ENCODE results near the gene PARS2. TPM values are rescaled to one million over a fixed set of nuclear protein-coding genes. Genes with fewer than 3 reads are reported as not detected.

Gene PARS2
- total and polyA plus RNA-seq, 2 of the 4 experiments (the other 2 are of a cell fraction), result 3.4 to 6.3 TPM

- ChIA-PET CTCF (no interaction called here), POLR2A (ENCODE audit: unreplicated experiment) (no interaction called here)
- dilution Hi-C loops (cut with HindIII; ENCODE audit: low sequenced_read_pairs, unreplicated experiment) (no loop called here), in situ Hi-C loops (cut with MboI; ENCODE audit: low sequenced_read_pairs) (no loop called here), intact Hi-C loops (cut with micrococcal nuclease) (no loop called here)
- no peak overlapping the region for H4K91ac ChIP-seq (ENCODE audit: insufficient read depth, low read depth, low read length)
- H2BK15ac ChIP-seq (ENCODE audit: low read depth, low read length), result no peak overlapping the region
- no CpG with 5 or more reads among the region's 3 CpGs for whole genome bisulfite sequencing, 2 experiments (ENCODE audit: extremely low coverage in 2 of 2, insufficient read length in 1 of 2)
- no peak overlapping the region for H3K27ac ChIP-seq (ENCODE audit: insufficient read depth, low read length)
- H4K20me1 ChIP-seq (ENCODE audit: insufficient read depth, low read length), result no peaks in the 10 kb centered on the region
- no peak overlapping the region for H3K18ac ChIP-seq (ENCODE audit: low read depth, low read length)
- no peak overlapping the region for H3K9ac ChIP-seq (ENCODE audit: low read depth, low read length)
- H4K5ac ChIP-seq (ENCODE audit: low read depth, low read length), result no peak overlapping the region
- TF ChIP-seq CEBPB (IDR thresholded peaks at IDR 0.05; ENCODE audit: low read depth, low read length), result no peak
- no peak for TF ChIP-seq MAZ (IDR thresholded peaks at IDR 0.05; ENCODE audit: borderline replicate concordance, low read depth, low read length)
- no peak for TF ChIP-seq BHLHE40 (IDR thresholded peaks at IDR 0.05; ENCODE audit: low read depth, low read length)
- TF ChIP-seq SMC3 (IDR thresholded peaks at IDR 0.05; ENCODE audit: low read depth, low read length), result no peak
- no peak for TF ChIP-seq POLR2A (IDR thresholded peaks at IDR 0.05; ENCODE audit: low read depth, low read length)
- TF ChIP-seq MAFK (IDR thresholded peaks at IDR 0.05; ENCODE audit: low read depth, low read length), result no peak
- TF ChIP-seq CTCF (conservative IDR thresholded peaks at IDR 0.05; ENCODE audit: low read depth, low read length), result no peak
- no peak for TF ChIP-seq CHD1 (IDR thresholded peaks at IDR 0.05; ENCODE audit: low read depth, low read length)
- TF ChIP-seq RAD21 (IDR thresholded peaks at IDR 0.05; ENCODE audit: low read length), result no peak
- TF ChIP-seq FOS (IDR thresholded peaks at IDR 0.05; ENCODE audit: low read depth, low read length), result no peak
- TF ChIP-seq RCOR1 (IDR thresholded peaks at IDR 0.05; ENCODE audit: insufficient replicate concordance, low read length), result no peak
- TF ChIP-seq NFE2L2 (IDR thresholded peaks at IDR 0.05; ENCODE audit: low read depth, low read length), result no peak
- no peak for TF ChIP-seq RFX5 (IDR thresholded peaks at IDR 0.05; ENCODE audit: low read depth, low read length)
- no peak overlapping the region for H3K56ac ChIP-seq (ENCODE audit: extremely low read depth, insufficient read depth, low read length)
- no peak overlapping the region for H3K14ac ChIP-seq (replicated peaks; ENCODE audit: low read depth, low read length)
- H2AFZ ChIP-seq (replicated peaks; ENCODE audit: low read length, poor library complexity), result peak overlapping the region; percentile 14
- no peak overlapping the region for H2AK5ac ChIP-seq (ENCODE audit: low read depth, low read length)
- H3K9me3 ChIP-seq (ENCODE audit: control insufficient read depth, insufficient read depth, low read length), result no peaks in the 10 kb centered on the region
- H3K79me1 ChIP-seq (ENCODE audit: low read depth in 1 of 2, low read length in 2 of 2), result no peaks in the 10 kb centered on the region
- no TSS peak for BruUV-seq (replicated peaks)
- H3K4me3 ChIP-seq (ENCODE audit: insufficient read depth, low read depth, low read length), result no peak overlapping the region
- DNase-seq, result no peak
- H3K4me1 ChIP-seq (ENCODE audit: control insufficient read depth, insufficient read depth, low read length), result no peaks in the 10 kb centered on the region; the same call in 1 of the 2 replicates
- no peak overlapping the region for H2BK5ac ChIP-seq (ENCODE audit: low read depth, low read length, poor library complexity, severe bottlenecking)
- no peaks in the 10 kb centered on the region for H3K36me3 ChIP-seq (ENCODE audit: control insufficient read depth, insufficient read depth, low read length)
- peaks cover 19% of the 10 kb centered on the region for H3K27me3 ChIP-seq (ENCODE audit: control insufficient read depth, insufficient read depth, low read length)
- no peak overlapping the region for H3K23ac ChIP-seq (ENCODE audit: low read depth, low read length)
- H4K8ac ChIP-seq (ENCODE audit: low read depth in 2 of 2, low read length in 2 of 2), result no peak overlapping the region
- no peak overlapping the region for H3K4me2 ChIP-seq (ENCODE audit: low read depth, low read length)
- H2BK20ac ChIP-seq (ENCODE audit: low read depth, low read length), result no peak overlapping the region
- H2BK120ac ChIP-seq (ENCODE audit: low read depth, low read length), result no peak overlapping the region
- no peak for ATAC-seq (ENCODE audit: low read depth)
- 0 out of 2 replicates have a peak, but pooled peaks cover 4% of the 10 kb centered on the region for H3K9me1 ChIP-seq (ENCODE audit: insufficient read depth, low read length)
- no peak overlapping the region for H3K4ac ChIP-seq (ENCODE audit: low read depth, low read length)
- no peak overlapping the region for H2AK9ac ChIP-seq (replicated peaks; ENCODE audit: low read depth, low read length, poor library complexity)
Measured at GRCh38 chr1:54805466-54805865, 41.1 kb upstream of the PARS2 start.
